H1 (cell line): ENCODE data around the gene STT3B. TPM values are rescaled to one million over a fixed set of nuclear protein-coding genes. Genes with fewer than 3 reads are reported as not detected.

Source experiments
- CTCF ChIA-PET: fragments of 300-600 bp; sonication (Branson Sonifier 250); formaldehyde crosslinking; loops from one replicate; lab custom pipeline; 2021; ENCODE audit not compliant: partially characterized antibody; lab: Charles Lee
- POLR2A ChIA-PET: fragments of 300-600 bp; sonication (Branson Sonifier 250); formaldehyde crosslinking; loops from one replicate; lab custom pipeline; 2021; ENCODE audit warnings: inconsistent platforms; ENCODE audit not compliant: partially characterized antibody; lab: Charles Lee
- DNase-seq, 2 experiments: peaks; one replicate each; pipeline versions ENCODE4 v3.0.0 to v3.0.0-alpha.2; 2010 to 2022; ENCODE audit warnings: low spot score in 2 of 2, low read depth in 1 of 2, mixed read lengths in 1 of 2
- FAIRE-seq: peaks from 2 replicates; lab custom pipeline; 2011; peaks lifted over from hg19 to GRCh38; lab: Jason Lieb, UNC
- H2AFZ ChIP-seq: 2 replicates; pipeline ENCODE4 v1.8.1; 2012; ENCODE audit warnings: low read length, inconsistent platforms
- H2AK5ac ChIP-seq: 2 replicates; pipeline ENCODE4 v1.6.1; 2013; ENCODE audit warnings: low read depth, low read length
- H2BK120ac ChIP-seq: replicated peaks from 2 replicates; pipeline ENCODE3; 2013; ENCODE audit warnings: low read depth, low read length, inconsistent platforms
- H2BK12ac ChIP-seq: 2 replicates; pipeline ENCODE4 v1.6.1; 2013; ENCODE audit warnings: low read depth, low read length
- H2BK15ac ChIP-seq: 2 replicates; pipeline ENCODE4 v1.6.1; 2013; ENCODE audit warnings: low read length
- H2BK20ac ChIP-seq: 2 replicates; pipeline ENCODE4 v1.6.1; 2013; ENCODE audit warnings: low read length
- H2BK5ac ChIP-seq: 2 replicates; pipeline ENCODE4 v1.6.1; 2013; ENCODE audit warnings: low read depth, low read length
- H3K14ac ChIP-seq: 2 replicates; pipeline ENCODE4 v1.6.1; 2013; ENCODE audit warnings: inconsistent platforms; ENCODE audit not compliant: insufficient read length
- H3K18ac ChIP-seq: 2 replicates; pipeline ENCODE4 v1.6.1; 2013; ENCODE audit warnings: low read length; ENCODE audit errors: extremely low read depth
- H3K23ac ChIP-seq: 2 replicates; pipeline ENCODE4 v1.6.1; 2013; ENCODE audit warnings: inconsistent platforms; ENCODE audit not compliant: insufficient read length
- H3K23me2 ChIP-seq: 2 replicates; pipeline ENCODE4 v1.6.1; 2013; ENCODE audit warnings: low read depth, low read length
- H3K27ac ChIP-seq: 2 replicates; pipeline ENCODE4 v1.6.1; 2011; ENCODE audit warnings: low read depth, low read length, inconsistent platforms
- H3K27me3 ChIP-seq, 4 experiments: replicated peaks in 1 of 4; 1 replicate in 1 of 4; 2 replicates in 3 of 4; pipeline versions ENCODE4 v1.6.1 to v1.8.1; 2011 to 2013; ENCODE audit warnings: low read length in 3 of 4, mild to moderate bottlenecking in 3 of 4, inconsistent platforms in 2 of 4, mixed read lengths in 2 of 4, moderate library complexity in 1 of 4; ENCODE audit not compliant: control insufficient read depth in 3 of 4, insufficient read depth in 3 of 4; ENCODE audit errors: extremely low read depth in 1 of 4
- H3K36me3 ChIP-seq, 4 experiments: 2 replicates each; pipeline versions ENCODE4 v1.6.1 to v1.8.1; 2011 to 2013; ENCODE audit warnings: mild to moderate bottlenecking in 4 of 4, low read length in 3 of 4, moderate library complexity in 2 of 4, control low read depth in 1 of 4, inconsistent platforms in 1 of 4; ENCODE audit not compliant: insufficient read depth in 4 of 4, control insufficient read depth in 2 of 4
- H3K4ac ChIP-seq: replicated peaks from 2 replicates; pipeline ENCODE3; 2013; ENCODE audit warnings: low read length, low read depth, mixed read lengths, inconsistent platforms; ENCODE audit not compliant: insufficient read length
- H3K4me1 ChIP-seq, 4 experiments: replicated peaks in 1 of 4; 1 replicate in 1 of 4; 2 replicates in 3 of 4; pipeline versions ENCODE4 v1.6.1 to v1.8.1; 2011 to 2013; ENCODE audit warnings: low read length in 3 of 4, inconsistent platforms in 2 of 4, mixed read lengths in 1 of 4; ENCODE audit not compliant: insufficient read depth in 4 of 4, control insufficient read depth in 3 of 4
- H3K4me2 ChIP-seq, 2 experiments: 2 replicates each; pipeline versions ENCODE4 v1.6.1 to v1.8.1; 2011 to 2013; ENCODE audit warnings: low read depth in 2 of 2, low read length in 2 of 2, control low read depth in 1 of 2, inconsistent platforms in 1 of 2, mild to moderate bottlenecking in 1 of 2; ENCODE audit not compliant: insufficient read depth in 1 of 2
- H3K4me3 ChIP-seq, 4 experiments: fragments of 200-600, 300-600 bp in 1 of 4; sonication (generic), shearing (Covaris generic), sonication (Bioruptor Twin) in 1 of 4; 2 replicates each; pipeline versions ENCODE4 v1.5.1 to v1.8.1; 2011 to 2016; ENCODE audit warnings: low read length in 4 of 4, low read depth in 3 of 4, control low read depth in 2 of 4, inconsistent platforms in 2 of 4, mild to moderate bottlenecking in 2 of 4, mixed read lengths in 1 of 4, moderate library complexity in 1 of 4; ENCODE audit not compliant: insufficient read depth in 2 of 4; ENCODE audit errors: extremely low read depth in 1 of 4
- H3K56ac ChIP-seq: replicated peaks from 2 replicates; pipeline ENCODE3; 2013; ENCODE audit warnings: low read depth, mild to moderate bottlenecking, mixed read lengths, low read length, inconsistent platforms; ENCODE audit not compliant: insufficient read length
- H3K79me1 ChIP-seq: 2 replicates; pipeline ENCODE4 v1.6.1; 2013; ENCODE audit warnings: low read depth, low read length, control low read depth
- H3K79me2 ChIP-seq, 2 experiments: 2 replicates each; pipeline versions ENCODE4 v1.6.1 to v1.8.1; 2012 to 2013; ENCODE audit warnings: low read length in 2 of 2, mild to moderate bottlenecking in 2 of 2, inconsistent platforms in 1 of 2; ENCODE audit not compliant: insufficient read depth in 2 of 2, control insufficient read depth in 1 of 2
- H3K9ac ChIP-seq, 4 experiments: replicated peaks in 1 of 4; 1 replicate in 1 of 4; 2 replicates in 3 of 4; pipeline versions ENCODE4 v1.6.1 to v1.8.1; 2011 to 2013; ENCODE audit warnings: low read depth in 3 of 4, low read length in 3 of 4, control low read depth in 2 of 4, mild to moderate bottlenecking in 2 of 4, moderate library complexity in 2 of 4, inconsistent platforms in 1 of 4; ENCODE audit errors: extremely low read depth in 1 of 4
- H3K9me3 ChIP-seq, 2 experiments: 2 replicates each; pipeline versions ENCODE4 v1.6.1 to v1.8.1; 2012 to 2013; ENCODE audit warnings: mild to moderate bottlenecking in 2 of 2, moderate library complexity in 2 of 2, control low read depth in 1 of 2, inconsistent platforms in 1 of 2, low read depth in 1 of 2, low read length in 1 of 2, mixed read lengths in 1 of 2; ENCODE audit not compliant: insufficient read depth in 2 of 2
- H4K20me1 ChIP-seq, 2 experiments: replicated peaks in 1 of 2; 2 replicates each; pipeline versions ENCODE3 to v1.8.1; 2011 to 2013; ENCODE audit warnings: inconsistent platforms in 2 of 2, low read length in 2 of 2, mild to moderate bottlenecking in 1 of 2; ENCODE audit not compliant: insufficient read depth in 2 of 2, control insufficient read depth in 1 of 2
- H4K5ac ChIP-seq: 2 replicates; pipeline ENCODE4 v1.6.1; 2013; ENCODE audit warnings: low read length, low read depth, mixed read lengths, inconsistent platforms; ENCODE audit not compliant: insufficient read length
- H4K8ac ChIP-seq: 2 replicates; pipeline ENCODE4 v1.8.0; 2013; ENCODE audit warnings: mild to moderate bottlenecking, moderate library complexity, low read length, inconsistent platforms; ENCODE audit not compliant: insufficient read depth; ENCODE audit errors: extremely low read depth
- H4K91ac ChIP-seq: replicated peaks from 2 replicates; pipeline ENCODE3; 2013; ENCODE audit warnings: low read length, mixed read lengths, inconsistent platforms; ENCODE audit not compliant: insufficient read length
- CBX8 ChIP-seq: fragments of 300-800, 300-1000 bp; sonication (generic); IDR thresholded peaks from 2 replicates; pipeline ENCODE4 v1.7.1; 2016; ENCODE audit warnings: low read depth, low read length, borderline replicate concordance
- EGR1 ChIP-seq: IDR thresholded peaks from 2 replicates; pipeline ENCODE4 v1.6.1; 2011; ENCODE audit warnings: low read depth, low read length, borderline replicate concordance
- GTF2F1 ChIP-seq: IDR thresholded peaks from 2 replicates; pipeline ENCODE4 v1.6.1; 2012; ENCODE audit warnings: low read depth, low read length, improper control_type of control experiment, borderline replicate concordance
- HDAC6 ChIP-seq: IDR thresholded peaks from one replicate; pipeline ENCODE4 v1.7.1; 2012; ENCODE audit warnings: low read depth, mild to moderate bottlenecking, inconsistent platforms, low read length, moderate library complexity
- MAFK ChIP-seq: IDR thresholded peaks from 2 replicates; pipeline ENCODE4 v1.6.1; 2012; ENCODE audit warnings: low read depth, mild to moderate bottlenecking, improper control_type of control experiment, low read length
- NANOG ChIP-seq: IDR thresholded peaks from 2 replicates; pipeline ENCODE4 v1.6.1; 2011; ENCODE audit warnings: low read length, low read depth, mild to moderate bottlenecking, inconsistent platforms; ENCODE audit not compliant: insufficient read depth, poor library complexity, severe bottlenecking
- POU5F1 ChIP-seq: IDR thresholded peaks from 2 replicates; pipeline ENCODE4 v1.6.1; 2011; ENCODE audit warnings: low read depth, mild to moderate bottlenecking, low read length, moderate library complexity
- RFX5 ChIP-seq: IDR thresholded peaks from 2 replicates; pipeline ENCODE4 v1.6.1; 2011; ENCODE audit warnings: low read depth, low read length, improper control_type of control experiment, borderline replicate concordance
- SIX5 ChIP-seq: IDR thresholded peaks from 2 replicates; pipeline ENCODE4 v1.6.1; 2011; ENCODE audit warnings: mild to moderate bottlenecking, low read depth, low read length
- TAF7 ChIP-seq: optimal IDR thresholded peaks from 2 replicates; pipeline ENCODE3; 2011; ENCODE audit warnings: low read depth, mild to moderate bottlenecking, inconsistent platforms, low read length, moderate library complexity, borderline replicate concordance
- YY1 ChIP-seq: IDR thresholded peaks from 2 replicates; pipeline ENCODE4 v1.6.1; 2011; ENCODE audit warnings: low read depth, mild to moderate bottlenecking, low read length
- WGBS, 2 experiments: shearing (Covaris generic) in 1 of 2; methylation state at CpG; one replicate each; pipeline versions ENCODE4 v1.1.6 to v1.1.7; 2013 to 2015; ENCODE audit warnings: low lambda C conversion rate in 2 of 2, mixed read lengths in 2 of 2, inconsistent platforms in 1 of 2, low coverage in 1 of 2, missing lambda C conversion rate in 1 of 2; ENCODE audit not compliant: insufficient replicate concordance in 2 of 2, insufficient coverage in 1 of 2, insufficient read length in 1 of 2; ENCODE audit errors: extremely low coverage in 1 of 2, missing lambda C conversion rate in 1 of 2; 5-methylcytosine and 5-hydroxymethylcytosine counted together
- polyA plus RNA-seq, 7 experiments: library from polyadenylated mRNA; depleted of rRNA in 3 of 7; stranded (reverse) in 5 of 7; unstranded in 2 of 7; fragments of >200 nt in 5 of 7; fragments of 200-250 nt in 2 of 7; gene quantifications; 1 replicate in 5 of 7; 2 replicates in 1 of 7; 4 replicates in 1 of 7; pipeline versions ENCODE4 v1.2.1 to v1.2.3, GENCODE V29; 2011 to 2013; ENCODE audit warnings: missing spikeins in 2 of 7, mixed read lengths in 2 of 7
- total RNA-seq: library from RNA; stranded (reverse); fragmentation: NEBNext Ultra II Directional; extraction: Animal tissue kit (Norgen Biotek cat#: 25700); gene quantifications from 2 replicates; pipeline ENCODE4 v1.2.1, GENCODE V29; 2021
- TF ChIP-seq, protein P1 (sequence below): IDR thresholded peaks from 2 replicates; pipeline ENCODE4 v1.6.1; 2012; ENCODE audit warnings: low read length, inconsistent platforms

Gene STT3B
- total and polyA plus RNA-seq, 2 of the 8 experiments (the other 6 are each of a cell fraction or from before 2014, with no cell fraction given) = 43.5 to 134 TPM

DNA sequence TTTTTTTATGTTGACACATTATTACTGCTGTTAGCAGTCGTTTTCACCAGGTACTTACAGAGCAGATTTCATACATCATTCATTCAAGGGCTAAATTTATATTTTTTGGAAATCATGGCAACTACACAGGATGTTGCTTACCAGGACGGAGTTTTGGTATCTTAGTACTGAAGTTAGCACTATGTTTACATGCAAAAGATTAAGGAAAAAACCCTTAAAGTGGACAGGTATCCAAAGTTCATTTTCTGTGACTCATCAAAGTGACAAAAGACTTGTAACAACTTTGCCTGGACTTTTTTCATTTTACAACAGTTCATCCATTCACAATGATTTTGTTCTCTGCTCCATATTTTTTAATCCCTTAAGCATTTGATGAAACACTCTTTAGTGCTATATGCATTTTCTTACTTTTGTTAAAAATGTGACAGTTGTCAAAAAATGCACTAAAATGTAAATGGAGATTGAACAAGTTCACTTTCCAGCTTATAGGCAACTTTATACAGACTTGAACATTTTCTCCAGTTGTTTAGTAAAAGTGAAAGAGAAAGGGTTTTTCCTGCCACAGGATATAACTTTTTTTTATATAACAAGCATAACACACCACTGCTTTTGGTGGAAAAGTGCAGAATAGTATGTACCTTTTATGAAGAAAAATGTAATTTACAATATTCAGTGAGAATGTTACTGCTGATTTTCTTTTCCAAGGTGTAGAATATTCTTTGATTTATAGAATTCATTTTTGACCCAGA lies 104.1 kb downstream of the STT3B start:
- POLR2A ChIA-PET = no interaction called here
- H2BK120ac ChIP-seq = no peak overlapping the region
- H3K79me2 ChIP-seq = no peaks in the 10 kb centered on the region
- no peak overlapping the region for H4K8ac ChIP-seq
- peaks cover 0 to 2% of the 10 kb centered on the region in 2 experiments for H4K20me1 ChIP-seq
- no peak overlapping the region for H3K18ac ChIP-seq
- no peak overlapping the region for H2AFZ ChIP-seq
- H3K27me3 ChIP-seq = no peaks in the 10 kb centered on the region
- 84% methylated on average over 2 of the region's 2 CpGs; no CpG with 5 or more reads in 1 of the 2 experiments for WGBS, 2 experiments
- H3K27ac ChIP-seq = no peak overlapping the region
- no peaks in the 10 kb centered on the region for H3K79me1 ChIP-seq
- no peak overlapping the region for H4K5ac ChIP-seq
- no peak overlapping the region for H3K56ac ChIP-seq
- no peak overlapping the region for H3K4ac ChIP-seq
- H2BK15ac ChIP-seq = no peak overlapping the region
- no peak overlapping the region for H2BK5ac ChIP-seq
- no peak overlapping the region for H3K4me3 ChIP-seq
- no peak overlapping the region for H4K91ac ChIP-seq
- no peak overlapping the region for H3K9ac ChIP-seq
- H2AK5ac ChIP-seq = no peak overlapping the region
- no peak overlapping the region for H3K23ac ChIP-seq
- no peak overlapping the region for H3K14ac ChIP-seq
- FAIRE-seq = no peak
- no peaks in the 10 kb centered on the region for H3K23me2 ChIP-seq
- no peaks in the 10 kb centered on the region for H3K9me3 ChIP-seq
- no peak overlapping the region for H3K4me2 ChIP-seq
- CTCF ChIA-PET = no interaction called here
- H3K36me3 ChIP-seq = peaks cover 0 to 20% (median 2%) of the 10 kb centered on the region in 4 experiments; a peak in 2 of 8 replicates
- H2BK20ac ChIP-seq = no peak overlapping the region
- no peaks in the 10 kb centered on the region for H3K4me1 ChIP-seq
- H2BK12ac ChIP-seq = no peak overlapping the region
- no peak for DNase-seq
- TF ChIP-seq HDAC6 (no peak), YY1 (no peak), EGR1 (no peak), CBX8 (no peak), RFX5 (no peak), POU5F1 (no peak), SIX5 (no peak), MAFK (no peak), NANOG (no peak), GTF2F1 (no peak), TAF7 (no peak)
- TF ChIP-seq, protein P1, sequence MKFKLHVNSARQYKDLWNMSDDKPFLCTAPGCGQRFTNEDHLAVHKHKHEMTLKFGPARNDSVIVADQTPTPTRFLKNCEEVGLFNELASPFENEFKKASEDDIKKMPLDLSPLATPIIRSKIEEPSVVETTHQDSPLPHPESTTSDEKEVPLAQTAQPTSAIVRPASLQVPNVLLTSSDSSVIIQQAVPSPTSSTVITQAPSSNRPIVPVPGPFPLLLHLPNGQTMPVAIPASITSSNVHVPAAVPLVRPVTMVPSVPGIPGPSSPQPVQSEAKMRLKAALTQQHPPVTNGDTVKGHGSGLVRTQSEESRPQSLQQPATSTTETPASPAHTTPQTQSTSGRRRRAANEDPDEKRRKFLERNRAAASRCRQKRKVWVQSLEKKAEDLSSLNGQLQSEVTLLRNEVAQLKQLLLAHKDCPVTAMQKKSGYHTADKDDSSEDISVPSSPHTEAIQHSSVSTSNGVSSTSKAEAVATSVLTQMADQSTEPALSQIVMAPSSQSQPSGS = no peak
